GM18867 (cell line): ENCODE measurements around the gene MYBBP1A.

Source experiments
- ATAC-seq: cut with Tn5 transposase; IDR thresholded peaks from one replicate; pipeline ENCODE4 v1.9.1; 2021; ENCODE audit warnings: mild to moderate bottlenecking, moderate library complexity; ENCODE audit not compliant: unreplicated experiment

Gene MYBBP1A

DNA sequence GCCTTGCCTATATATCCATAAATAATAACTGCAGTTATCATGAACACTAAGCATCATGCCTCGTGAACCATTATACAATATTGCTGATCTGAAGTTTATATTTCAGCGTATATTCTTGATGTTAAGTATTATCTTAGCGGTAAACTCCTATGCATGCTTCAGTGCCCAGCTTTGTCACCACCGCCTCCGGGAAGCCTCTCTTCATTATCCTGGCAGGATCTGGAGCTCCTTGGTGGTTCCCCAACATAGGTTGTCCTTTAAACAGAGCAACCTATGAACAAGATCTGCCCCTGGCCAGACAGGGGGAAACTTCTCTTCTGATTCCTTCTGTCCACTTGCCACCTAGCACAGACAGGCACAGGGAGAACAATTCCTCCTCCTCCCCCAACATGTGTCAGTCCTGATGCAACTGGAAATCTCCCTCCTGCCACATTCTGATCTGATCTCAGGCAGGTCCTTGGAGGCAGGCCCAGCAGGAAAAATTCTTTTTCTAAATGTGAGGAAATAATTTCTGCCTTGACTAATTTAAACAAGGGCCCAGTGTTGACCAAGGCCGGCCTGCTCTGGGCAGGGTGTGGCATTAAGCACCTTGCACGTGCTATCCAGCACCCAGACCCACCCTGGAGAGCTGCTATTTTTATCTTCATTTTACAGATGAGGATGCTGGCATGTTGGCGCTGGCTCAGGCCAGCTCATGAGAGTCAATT is 34.1 kb downstream of the MYBBP1A start:
- ATAC-seq, result no peak

GRCh38 chr17:4520060-4520893 is 34.9 kb downstream of the MYBBP1A start:
- no peak for ATAC-seq

DNA sequence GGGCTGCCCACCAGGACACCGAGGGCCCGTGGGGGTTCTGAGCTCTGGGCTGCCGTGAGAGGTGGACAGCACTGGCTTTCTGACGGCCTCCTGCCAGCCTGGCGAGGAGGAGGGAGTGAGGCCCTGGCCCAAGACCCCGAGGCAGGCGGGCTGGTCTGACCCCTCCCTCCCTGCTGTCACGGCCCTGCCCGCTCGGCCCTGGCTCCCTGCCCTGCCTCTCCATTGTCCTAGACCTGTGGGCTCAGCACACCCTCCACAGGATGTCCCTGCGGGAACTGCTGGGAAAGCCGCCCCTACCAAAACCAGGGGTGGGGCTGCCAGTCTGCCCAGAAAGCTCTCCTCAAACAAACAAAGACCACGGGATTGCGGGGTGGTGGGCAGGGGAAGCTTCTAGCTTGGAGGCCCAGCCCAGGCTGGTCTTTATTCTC is 35.8 kb downstream of the MYBBP1A start:
- ATAC-seq, result no peak

- no peak for ATAC-seq
Measured at GRCh38 chr17:4518901-4519300, 36.3 kb downstream of the MYBBP1A start.

- ATAC-seq, result no peak
Measured at GRCh38 chr17:4516735-4517134, 38.4 kb downstream of the MYBBP1A start.

GRCh38 chr17:4515501-4515900 is 39.7 kb downstream of the MYBBP1A start:
- no peak for ATAC-seq

GRCh38 chr17:4514779-4515178 is 40.4 kb downstream of the MYBBP1A start:
- no peak for ATAC-seq

DNA sequence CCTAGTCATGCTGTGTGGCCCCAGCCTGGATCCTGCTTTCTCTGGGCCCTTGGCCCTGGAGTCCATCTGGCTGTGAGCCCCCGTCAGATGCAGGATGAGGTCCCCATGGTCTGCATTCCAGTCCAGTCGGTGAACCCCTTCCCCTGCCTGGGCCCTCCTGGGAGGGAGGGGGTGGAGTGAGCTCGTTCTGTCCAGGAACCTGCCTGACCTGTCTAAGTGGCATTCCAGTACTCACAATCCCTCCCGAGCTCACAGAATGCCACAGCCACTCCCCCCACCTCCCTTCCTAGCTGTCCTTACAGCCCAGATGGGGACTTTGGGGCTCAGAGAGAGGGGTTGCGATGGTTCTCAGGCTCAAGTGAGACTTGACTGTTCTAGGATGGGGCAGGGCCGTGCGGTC is 41.0 kb downstream of the MYBBP1A start:
- ATAC-seq, result no peak

DNA sequence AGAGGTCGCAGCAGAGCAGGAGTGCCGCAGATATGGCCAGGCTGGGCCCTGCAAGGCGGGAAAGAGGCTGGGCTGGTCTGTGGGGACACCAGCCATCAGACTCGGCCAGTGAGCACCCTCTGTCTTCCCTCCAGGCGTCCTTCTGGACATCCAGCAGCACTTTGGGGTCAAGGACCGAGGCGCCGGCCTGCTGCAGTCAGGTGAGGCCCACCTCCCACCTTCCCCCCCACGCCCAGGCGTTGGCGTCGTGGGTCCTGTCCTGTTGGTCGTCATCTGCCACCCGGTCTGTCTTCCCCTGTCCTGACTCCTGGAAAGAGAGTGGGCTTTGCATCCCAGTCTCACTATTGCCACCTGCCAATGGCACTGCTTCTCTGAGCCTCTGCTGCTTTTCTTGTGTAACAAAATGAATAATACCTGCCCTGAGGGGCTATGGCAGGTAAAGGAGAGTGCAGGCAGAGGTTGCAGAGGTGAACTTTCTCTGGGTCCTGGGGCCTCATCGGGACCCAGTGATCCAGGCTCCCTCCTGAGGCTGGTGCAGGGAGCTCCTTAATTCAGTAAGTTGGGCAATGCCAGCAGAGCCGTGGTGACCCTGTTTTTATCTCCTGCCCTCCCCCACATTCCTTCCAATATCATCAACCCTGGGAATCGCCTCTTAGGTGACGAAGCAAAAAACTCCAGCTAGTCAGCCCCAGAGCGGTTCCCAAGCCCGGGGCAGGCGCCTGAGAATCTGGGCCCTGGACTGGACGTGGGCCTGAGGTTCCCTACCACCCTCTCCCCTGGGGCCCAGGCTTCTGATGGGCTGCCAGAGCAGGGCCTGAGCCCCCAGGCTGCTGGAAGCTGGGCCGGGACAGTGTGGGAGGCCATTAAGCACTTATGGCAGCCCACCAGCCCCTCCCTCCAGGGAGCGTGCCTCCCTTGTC is 41.8 kb downstream of the MYBBP1A start:
- ATAC-seq, result no peak

GRCh38 chr17:4512156-4513112 is 42.8 kb downstream of the MYBBP1A start:
- ATAC-seq, result no peak

GRCh38 chr17:4511199-4511932 is 43.8 kb downstream of the MYBBP1A start:
- ATAC-seq, result no peak

DNA sequence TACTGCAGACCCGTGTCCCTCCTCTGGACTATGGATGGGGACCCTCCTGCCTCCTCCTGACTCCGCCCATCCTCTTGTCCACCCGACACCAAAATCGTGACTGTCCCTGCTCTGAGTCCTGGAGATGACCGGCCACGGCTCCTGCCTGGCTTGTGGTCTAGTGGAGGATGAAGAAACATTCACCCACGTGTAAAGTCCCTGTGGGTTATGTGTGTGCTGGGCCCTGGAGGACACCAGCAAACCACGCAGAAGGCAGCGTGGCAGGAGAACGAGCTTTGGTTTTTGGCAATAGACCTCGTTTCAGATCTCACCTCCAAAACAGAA is 44.6 kb downstream of the MYBBP1A start:
- no peak for ATAC-seq

DNA sequence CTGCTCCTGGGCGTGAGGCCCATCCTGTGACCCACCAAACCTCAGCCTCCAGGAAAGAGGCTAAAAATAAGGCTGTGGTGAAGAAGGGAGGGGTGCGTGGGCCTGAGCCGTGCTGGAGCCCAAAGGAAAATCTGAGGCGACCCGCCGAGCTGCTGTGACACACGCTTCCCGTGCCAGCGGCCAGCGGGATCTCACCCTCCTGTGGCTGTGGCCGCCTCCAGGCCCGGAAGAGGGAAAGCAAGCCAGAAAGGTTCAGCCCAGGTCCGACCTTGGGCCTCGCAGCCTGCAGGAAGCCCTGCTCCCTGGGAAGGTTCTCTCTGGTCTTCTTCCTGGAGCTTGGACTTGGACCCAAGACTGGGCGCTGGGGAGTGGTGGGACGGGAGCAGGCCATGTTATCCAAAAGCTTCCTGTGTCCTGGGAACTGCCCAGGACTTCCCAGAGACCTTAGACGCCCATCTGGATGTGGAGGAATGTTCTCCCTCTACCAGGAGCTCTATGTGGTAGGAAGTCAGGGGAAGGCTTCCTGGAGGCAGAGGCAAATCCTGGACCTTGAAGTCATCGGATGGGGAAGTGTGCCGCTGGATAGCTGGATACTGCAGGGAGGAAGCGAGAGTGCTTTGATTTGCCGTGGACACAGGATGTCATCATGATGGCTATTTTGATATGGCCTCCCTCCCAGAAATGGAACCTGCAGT is 45.1 kb downstream of the MYBBP1A start:
- no peak for ATAC-seq

DNA sequence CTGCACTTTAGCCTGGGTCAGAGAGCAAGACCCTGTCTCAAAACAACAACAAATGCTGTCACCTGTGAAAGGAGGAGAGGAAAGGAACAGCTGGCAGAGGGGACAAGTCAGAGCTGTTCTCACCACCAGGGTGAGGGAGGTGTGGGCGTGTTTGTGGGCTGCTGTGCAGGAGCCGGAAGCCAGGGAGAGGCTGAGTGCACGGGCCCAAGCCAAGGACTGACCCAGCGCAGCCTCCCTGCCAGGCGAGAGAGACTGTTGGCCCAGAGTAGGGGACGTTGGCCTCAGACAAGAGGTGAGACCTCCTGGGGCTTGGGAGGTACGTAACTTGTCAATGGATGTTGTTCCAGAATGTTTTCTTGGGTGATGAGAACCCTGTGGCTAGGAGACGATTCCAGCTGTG is 45.8 kb downstream of the MYBBP1A start:
- ATAC-seq, result no peak

DNA sequence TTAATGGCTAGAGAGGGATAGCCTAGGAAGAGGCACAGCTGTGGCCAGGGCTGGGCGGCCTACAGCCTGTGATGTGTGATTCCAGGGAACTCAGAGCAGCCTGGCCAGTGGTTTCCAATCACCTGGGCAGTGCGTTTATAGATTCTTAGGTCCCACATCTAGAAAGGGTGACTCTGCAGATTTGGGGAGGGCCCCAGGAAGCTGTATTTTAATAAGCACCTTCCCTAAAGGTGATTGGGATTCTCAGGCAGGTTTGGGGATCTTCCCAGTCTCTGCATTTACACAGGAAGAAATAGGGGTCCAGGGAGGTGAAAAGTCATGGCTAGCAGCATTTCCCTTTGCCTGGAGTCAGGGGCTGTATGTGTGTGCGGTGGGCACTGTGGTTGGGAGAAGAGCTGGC is 47.0 kb downstream of the MYBBP1A start:
- no peak for ATAC-seq

DNA sequence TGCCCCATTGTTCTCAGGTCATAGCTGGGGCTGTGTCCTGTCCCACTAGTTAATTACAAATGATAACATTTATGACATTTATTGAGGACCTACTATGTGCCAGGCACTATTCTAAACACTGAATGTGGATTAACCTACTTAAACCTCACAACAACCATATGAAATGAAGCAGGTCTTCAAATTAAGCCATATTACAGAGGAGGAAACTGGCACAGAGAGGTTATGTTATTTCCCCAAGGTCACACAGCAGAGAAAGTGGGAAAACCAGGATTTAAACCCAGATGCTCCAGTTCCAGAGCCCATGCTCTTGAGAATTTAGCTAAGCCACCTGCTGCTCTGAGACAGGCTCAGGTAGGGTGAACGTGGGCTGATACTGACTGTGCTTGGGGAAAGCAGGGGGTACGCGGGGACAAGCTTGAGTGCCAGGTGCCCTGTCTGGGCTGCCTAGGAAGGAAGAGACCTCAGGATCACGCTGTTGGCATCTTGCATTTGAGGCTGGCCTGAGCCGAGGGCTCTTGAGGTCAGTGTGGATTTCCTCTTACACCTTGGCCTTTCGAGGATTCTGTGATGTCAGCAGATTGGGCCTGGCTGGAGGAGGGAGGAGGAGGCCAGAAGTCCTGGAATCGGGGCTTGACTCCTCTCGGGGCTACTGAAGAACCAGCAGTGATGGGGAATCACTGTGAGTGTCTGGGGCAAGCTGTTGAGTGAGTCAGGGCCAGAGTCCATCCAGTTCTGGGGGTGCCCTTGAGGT is 47.6 kb downstream of the MYBBP1A start:
- ATAC-seq, result no peak

- ATAC-seq, result no peak
Measured at GRCh38 chr17:4506892-4507291, 48.3 kb downstream of the MYBBP1A start.

- ATAC-seq, result no peak
Measured at GRCh38 chr17:4506175-4506813, 48.9 kb downstream of the MYBBP1A start.
